ENCODE measurements around the gene KIF19.

DNA sequence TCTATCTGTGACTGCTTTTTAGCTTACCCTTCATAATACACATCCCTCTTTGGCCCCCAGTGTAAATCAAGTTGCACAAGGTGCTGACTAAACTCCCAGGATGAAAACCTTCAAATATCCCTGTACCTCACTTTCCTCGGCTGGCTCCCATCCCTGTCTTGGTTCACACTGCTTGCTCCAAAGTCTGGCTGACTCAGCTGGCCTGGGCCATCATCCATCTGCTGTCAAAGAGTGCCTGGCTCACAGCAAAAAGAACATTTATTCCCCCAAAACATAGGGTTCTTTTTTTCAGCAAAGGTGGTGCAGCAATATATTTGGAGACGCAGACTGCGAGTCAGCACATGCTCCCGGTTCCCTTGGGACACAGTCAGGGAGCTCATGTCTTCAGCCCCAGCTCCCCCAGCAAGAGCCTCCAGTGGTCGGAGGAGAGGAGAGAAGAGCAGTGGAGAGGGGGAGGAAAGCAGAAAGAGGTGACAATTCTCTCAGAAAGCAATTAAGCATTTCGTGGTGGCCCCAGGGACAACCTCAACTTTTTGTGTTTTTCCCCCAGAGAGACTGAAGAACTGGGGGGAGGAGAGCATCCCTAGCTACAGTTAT is 67.4 kb downstream of the KIF19 start:
- TF ChIP-seq, protein P1, sequence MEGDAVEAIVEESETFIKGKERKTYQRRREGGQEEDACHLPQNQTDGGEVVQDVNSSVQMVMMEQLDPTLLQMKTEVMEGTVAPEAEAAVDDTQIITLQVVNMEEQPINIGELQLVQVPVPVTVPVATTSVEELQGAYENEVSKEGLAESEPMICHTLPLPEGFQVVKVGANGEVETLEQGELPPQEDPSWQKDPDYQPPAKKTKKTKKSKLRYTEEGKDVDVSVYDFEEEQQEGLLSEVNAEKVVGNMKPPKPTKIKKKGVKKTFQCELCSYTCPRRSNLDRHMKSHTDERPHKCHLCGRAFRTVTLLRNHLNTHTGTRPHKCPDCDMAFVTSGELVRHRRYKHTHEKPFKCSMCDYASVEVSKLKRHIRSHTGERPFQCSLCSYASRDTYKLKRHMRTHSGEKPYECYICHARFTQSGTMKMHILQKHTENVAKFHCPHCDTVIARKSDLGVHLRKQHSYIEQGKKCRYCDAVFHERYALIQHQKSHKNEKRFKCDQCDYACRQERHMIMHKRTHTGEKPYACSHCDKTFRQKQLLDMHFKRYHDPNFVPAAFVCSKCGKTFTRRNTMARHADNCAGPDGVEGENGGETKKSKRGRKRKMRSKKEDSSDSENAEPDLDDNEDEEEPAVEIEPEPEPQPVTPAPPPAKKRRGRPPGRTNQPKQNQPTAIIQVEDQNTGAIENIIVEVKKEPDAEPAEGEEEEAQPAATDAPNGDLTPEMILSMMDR (conservative IDR thresholded peaks at IDR 0.05 in 1 of 2, IDR thresholded peaks at IDR 0.05 in 1 of 2; ENCODE audit: extremely low read depth in 1 of 2, insufficient read depth in 1 of 2, low read depth in 1 of 2, low read length in 2 of 2): no peak
- TF ChIP-seq EZH2 (IDR thresholded peaks at IDR 0.05; ENCODE audit: borderline replicate concordance, low read length): no peak
